AG04450 (cell line): ENCODE results near the gene NT5C2. TPM values are rescaled to one million over a fixed set of nuclear protein-coding genes. Genes with fewer than 3 reads are reported as not detected.

Experiments used
- CTCF ChIA-PET: fragments of 300-600, 350-600 bp; formaldehyde crosslinking; extraction: SDS; loops from one replicate; lab custom pipeline; 2022; ENCODE audit warnings: antibody characterized with exemption, inconsistent platforms; lab: Charles Lee
- POLR2A ChIA-PET: fragments of 350-600 bp; formaldehyde crosslinking; extraction: SDS; loops from one replicate; lab custom pipeline; 2021; ENCODE audit warnings: antibody characterized with exemption, inconsistent platforms; lab: Yijun Ruan, JAX
- DNase-seq: peaks from one replicate; pipeline ENCODE4 v3.0.0-alpha.2; 2011; ENCODE audit warnings: low read depth, low spot score
- H3K27ac ChIP-seq: one replicate; pipeline ENCODE4 v1.5.1; 2012; ENCODE audit warnings: low read depth, low read length, control low read depth
- H3K27me3 ChIP-seq: one replicate; pipeline ENCODE4 v1.6.0; 2012; ENCODE audit warnings: low read length; ENCODE audit not compliant: control insufficient read depth, insufficient read depth
- H3K4me3 ChIP-seq: 2 replicates; pipeline ENCODE4 v1.5.1; 2011; ENCODE audit warnings: mild to moderate bottlenecking, low read depth, low read length, control low read depth
- H3K9me3 ChIP-seq: 2 replicates; pipeline ENCODE4 v1.5.1; 2012; ENCODE audit warnings: low read length; ENCODE audit not compliant: control insufficient read depth, insufficient read depth
- CTCF ChIP-seq: IDR thresholded peaks from 2 replicates; pipeline ENCODE4 v1.5.1; 2011; ENCODE audit warnings: low read depth, low read length, control low read depth, inconsistent platforms
- polyA plus RNA-seq: library from polyadenylated mRNA; depleted of rRNA; stranded (reverse); fragments of >200 nt; gene quantifications from 2 replicates; pipeline ENCODE4 v1.2.3, GENCODE V29; 2011

The NT5C2 gene
- polyA plus RNA-seq, 1 experiment, result 117 TPM

- Histone ChIP-seq H3K4me3 (no peak overlapping the region), H3K27me3 (no peaks in the 10 kb centered on the region), H3K27ac (no peak overlapping the region), H3K9me3 (no peaks in the 10 kb centered on the region)
- no peak for TF ChIP-seq CTCF
- POLR2A ChIA-PET, result interaction anchor here (0.7 kb wide), 1 partner anchor 147 kb away, joined by 3 read pairs; no protein-coding TSS in a partner anchor
- CTCF ChIA-PET, result interaction anchor here (0.7 to 3.3 kb wide), 2 partner anchors 161 to 167 kb away, joined by 3 to 11 read pairs; no protein-coding TSS in a partner anchor
- DNase-seq, result no peak
Observed at GRCh38 chr10:103083977-103084320, 109.1 kb downstream of the NT5C2 start.

GRCh38 chr10:103083266-103083976 lies 109.7 kb downstream of the NT5C2 start:
- no peaks in the 10 kb centered on the region for H3K27me3 ChIP-seq
- ChIA-PET CTCF (interaction anchor here (0.7 to 3.3 kb wide), 2 partner anchors 156 to 161 kb away, joined by 3 to 11 read pairs; no protein-coding TSS in a partner anchor), POLR2A (no interaction called here)
- H3K9me3 ChIP-seq, result no peaks in the 10 kb centered on the region
- no peak for TF ChIP-seq CTCF
- no peak overlapping the region for H3K27ac ChIP-seq
- DNase-seq, result no peak
- H3K4me3 ChIP-seq, result no peak overlapping the region

- DNase-seq, result no peak
- H3K9me3 ChIP-seq, result no peaks in the 10 kb centered on the region
- TF ChIP-seq CTCF, result no peak
- no peak overlapping the region for H3K4me3 ChIP-seq
- H3K27me3 ChIP-seq, result no peaks in the 10 kb centered on the region
- ChIA-PET POLR2A (no interaction called here), CTCF (interaction anchor here (0.7 to 3.3 kb wide), 2 partner anchors 156 to 162 kb away, joined by 3 to 11 read pairs; no protein-coding TSS in a partner anchor)
- no peak overlapping the region for H3K27ac ChIP-seq
Observed at GRCh38 chr10:103082683-103083082, 110.4 kb downstream of the NT5C2 start.

GRCh38 chr10:103080891-103081581 lies 112.0 kb downstream of the NT5C2 start:
- POLR2A ChIA-PET, result no interaction called here
- no peak for TF ChIP-seq CTCF
- Histone ChIP-seq H3K27me3 (no peaks in the 10 kb centered on the region), H3K4me3 (no peak overlapping the region), H3K27ac (peak overlapping the region; percentile 21), H3K9me3 (no peaks in the 10 kb centered on the region)
- no peak for DNase-seq
- CTCF ChIA-PET, result interaction anchor here (1.8 kb wide), 1 partner anchor 163 kb away, joined by 8 read pairs; no protein-coding TSS in a partner anchor

GRCh38 chr10:103079946-103080345 lies 113.1 kb downstream of the NT5C2 start:
- TF ChIP-seq CTCF, result no peak
- Histone ChIP-seq H3K9me3 (no peaks in the 10 kb centered on the region), H3K4me3 (no peak overlapping the region), H3K27ac (no peak overlapping the region), H3K27me3 (no peaks in the 10 kb centered on the region)
- ChIA-PET POLR2A (no interaction called here), CTCF (interaction anchor here (1.8 kb wide), 1 partner anchor 165 kb away, joined by 8 read pairs; no protein-coding TSS in a partner anchor)
- no peak for DNase-seq
